ENCODE measurements around the gene HBEGF.
A peak's percentile ranks its signal among the peaks of the same experiment; 100 is the strongest.

HBEGF gene

GRCh38 chr5:140287801-140288521 lies 58.4 kb downstream of the HBEGF start:
- peaks cover 77% of the 10 kb centered on the region for H3K79me2 ChIP-seq (ENCODE audit: low read length)
- no peak overlapping the region for H2AFZ ChIP-seq (ENCODE audit: low read length)
- no peak overlapping the region for H3K27ac ChIP-seq (ENCODE audit: low read length)
- no peaks in the 10 kb centered on the region for H3K9me3 ChIP-seq (replicated peaks; ENCODE audit: insufficient read depth, low read length)
- peaks cover 13% of the 10 kb centered on the region for H3F3A ChIP-seq (ENCODE audit: insufficient read depth, low read length)
- no peaks in the 10 kb centered on the region for H3K36me3 ChIP-seq (replicated peaks; ENCODE audit: insufficient read depth, low read length)
- 0 out of 2 replicates have a peak, but pooled peaks cover 3% of the 10 kb centered on the region for H4K20me1 ChIP-seq (ENCODE audit: insufficient read depth, low read length)
- TF ChIP-seq CTCF (IDR thresholded peaks at IDR 0.05; ENCODE audit: low read length) = no peak
- no peak for TF ChIP-seq EZH2 (optimal IDR thresholded peaks at IDR 0.05; ENCODE audit: low read depth, low read length)
- no peak for TF ChIP-seq EZH2phosphoT487 (IDR thresholded peaks at IDR 0.05; ENCODE audit: low read length)
- H3K4me1 ChIP-seq (ENCODE audit: low read length) = peaks cover 14% of the 10 kb centered on the region
- DNase-seq = no peak
- no peaks in the 10 kb centered on the region for H3K9me2 ChIP-seq (replicated peaks; ENCODE audit: insufficient read depth, low read length)
- H3K9ac ChIP-seq (ENCODE audit: low read length) = no peak overlapping the region
- no peak overlapping the region for H3K4me2 ChIP-seq (ENCODE audit: low read depth, low read length)
- no peaks in the 10 kb centered on the region for H3K27me3 ChIP-seq (replicated peaks; ENCODE audit: insufficient read depth, low read length)
- no peak overlapping the region for H3K4me3 ChIP-seq (ENCODE audit: low read length)

GRCh38 chr5:140286424-140286823 lies 60.0 kb downstream of the HBEGF start:
- TF ChIP-seq EZH2phosphoT487 (IDR thresholded peaks at IDR 0.05; ENCODE audit: low read length) (no peak), CTCF (IDR thresholded peaks at IDR 0.05; ENCODE audit: low read length) (no peak), EZH2 (optimal IDR thresholded peaks at IDR 0.05; ENCODE audit: low read depth, low read length) (no peak)
- no peaks in the 10 kb centered on the region for H3K9me3 ChIP-seq (replicated peaks; ENCODE audit: insufficient read depth, low read length)
- H3K27ac ChIP-seq (ENCODE audit: low read length) = no peak overlapping the region
- no peaks in the 10 kb centered on the region for H3K36me3 ChIP-seq (replicated peaks; ENCODE audit: insufficient read depth, low read length)
- H3K9me2 ChIP-seq (replicated peaks; ENCODE audit: insufficient read depth, low read length) = no peaks in the 10 kb centered on the region
- H3K79me2 ChIP-seq (ENCODE audit: low read length) = peaks cover 72% of the 10 kb centered on the region
- H2AFZ ChIP-seq (ENCODE audit: low read length) = no peak overlapping the region
- H3K9ac ChIP-seq (ENCODE audit: low read length) = no peak overlapping the region
- H3F3A ChIP-seq (ENCODE audit: insufficient read depth, low read length) = peaks cover 13% of the 10 kb centered on the region
- no peaks in the 10 kb centered on the region for H3K27me3 ChIP-seq (replicated peaks; ENCODE audit: insufficient read depth, low read length)
- H4K20me1 ChIP-seq (ENCODE audit: insufficient read depth, low read length) = 0 out of 2 replicates have a peak, but pooled peaks cover 3% of the 10 kb centered on the region
- peaks cover 14% of the 10 kb centered on the region for H3K4me1 ChIP-seq (ENCODE audit: low read length)
- no peak overlapping the region for H3K4me2 ChIP-seq (ENCODE audit: low read depth, low read length)
- DNase-seq = no peak
- no peak overlapping the region for H3K4me3 ChIP-seq (ENCODE audit: low read length)

GRCh38 chr5:140284013-140284412 lies 62.4 kb downstream of the HBEGF start:
- no peak for DNase-seq
- no peaks in the 10 kb centered on the region for H3K9me3 ChIP-seq (replicated peaks; ENCODE audit: insufficient read depth, low read length)
- H3K27me3 ChIP-seq (replicated peaks; ENCODE audit: insufficient read depth, low read length) = no peaks in the 10 kb centered on the region
- H3K79me2 ChIP-seq (ENCODE audit: low read length) = peaks cover 49% of the 10 kb centered on the region
- no peaks in the 10 kb centered on the region for H3K36me3 ChIP-seq (replicated peaks; ENCODE audit: insufficient read depth, low read length)
- H4K20me1 ChIP-seq (ENCODE audit: insufficient read depth, low read length) = 0 out of 2 replicates have a peak, but pooled peaks cover 3% of the 10 kb centered on the region
- no peaks in the 10 kb centered on the region for H3K9me2 ChIP-seq (replicated peaks; ENCODE audit: insufficient read depth, low read length)
- peaks cover 14% of the 10 kb centered on the region for H3K4me1 ChIP-seq (ENCODE audit: low read length)
- no peak overlapping the region for H3K27ac ChIP-seq (ENCODE audit: low read length)
- TF ChIP-seq EZH2 (optimal IDR thresholded peaks at IDR 0.05; ENCODE audit: low read depth, low read length) (no peak), CTCF (IDR thresholded peaks at IDR 0.05; ENCODE audit: low read length) (no peak), EZH2phosphoT487 (IDR thresholded peaks at IDR 0.05; ENCODE audit: low read length) (no peak)
- peaks cover 13% of the 10 kb centered on the region for H3F3A ChIP-seq (ENCODE audit: insufficient read depth, low read length)
- no peak overlapping the region for H3K4me3 ChIP-seq (ENCODE audit: low read length)
- no peak overlapping the region for H3K9ac ChIP-seq (ENCODE audit: low read length)
- H2AFZ ChIP-seq (ENCODE audit: low read length) = no peak overlapping the region
- peak overlapping the region; percentile 59; the same call in 1 of the 2 replicates for H3K4me2 ChIP-seq (ENCODE audit: low read depth, low read length)

Measured in MM.1S (cell line).